DMS153 treated with DMSO at 0.1 percent for 48 hours (cell line): ENCODE measurements around the gene PRDX3.

ENCODE experiments used
- DNase-seq: peaks from one replicate; lab custom pipeline; 2025; ENCODE audit not compliant: unreplicated experiment; lab: John Stamatoyannopoulos, UW

PRDX3 gene

DNA sequence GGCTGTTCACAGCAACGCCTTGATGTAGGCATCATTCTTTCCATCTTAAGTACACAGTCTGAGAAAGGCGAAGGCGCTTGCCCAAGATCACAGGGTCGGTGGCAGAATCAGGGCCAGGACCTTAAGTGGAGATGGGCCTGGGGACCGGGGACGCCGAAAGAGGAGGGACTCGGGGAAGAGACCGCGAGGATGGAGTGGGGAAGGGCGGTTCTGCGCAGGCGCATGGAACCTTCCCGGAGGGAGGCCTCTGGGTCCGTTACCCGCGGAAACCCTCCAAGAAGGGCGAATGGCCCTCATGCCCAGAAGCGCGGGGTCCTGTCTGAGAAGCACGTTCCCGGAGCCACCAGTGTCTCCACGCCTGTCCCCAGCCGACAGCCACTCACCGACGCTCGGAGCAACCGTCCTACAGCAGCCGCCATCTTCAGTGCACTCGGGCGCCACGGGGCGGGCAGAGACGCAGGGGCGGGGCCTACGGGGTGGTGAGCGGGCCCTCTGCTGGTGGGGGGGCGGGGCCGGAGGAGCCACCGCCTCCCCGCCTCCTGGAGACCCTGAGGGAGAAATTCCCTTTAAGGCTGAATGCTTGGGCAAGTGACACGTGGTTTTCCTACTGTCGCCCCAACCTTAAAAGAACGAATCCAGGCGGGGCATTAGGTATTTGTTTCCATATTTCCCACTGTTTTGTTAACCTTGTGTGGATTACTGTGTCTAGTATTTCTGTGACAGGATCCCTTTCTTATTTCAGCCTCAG is at the start of gene PRDX3:
TSS of gene PRDX3 (minus strand) at position 441 of the 748 bp plus-strand sequence. CDS start at position 419, 22 bp downstream.
- peak; percentile 92 for DNase-seq

- DNase-seq = no peak
These were observed 49.2 kb upstream of the PRDX3 start for GRCh38 chr10:119227825-119228224.

GRCh38 chr10:119225083-119225658 is 46.6 kb upstream of the PRDX3 start:
- DNase-seq = no peak

DNA sequence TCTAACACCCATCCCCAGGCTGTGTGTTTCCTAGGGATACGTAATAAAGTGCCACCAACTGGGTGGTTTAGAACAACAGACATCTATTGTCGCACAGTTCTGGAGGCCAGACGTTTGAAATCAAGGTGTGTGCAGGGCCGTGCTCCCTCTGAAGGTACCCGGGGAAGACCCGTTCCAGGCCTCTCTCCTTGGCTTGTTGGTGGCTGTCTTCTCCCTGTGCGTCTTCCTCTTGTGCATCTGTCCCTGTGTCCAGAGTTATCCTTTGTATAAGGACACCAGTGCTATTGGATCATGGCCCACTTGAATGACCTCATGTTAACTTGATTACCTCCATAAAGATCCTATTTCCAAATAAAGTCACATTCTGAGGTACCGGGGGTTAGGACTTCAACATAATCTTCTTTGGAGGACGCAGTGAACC is 44.4 kb upstream of the PRDX3 start:
- DNase-seq = no peak

- DNase-seq = no peak
These were observed 43.9 kb upstream of the PRDX3 start for GRCh38 chr10:119222537-119222936.

DNA sequence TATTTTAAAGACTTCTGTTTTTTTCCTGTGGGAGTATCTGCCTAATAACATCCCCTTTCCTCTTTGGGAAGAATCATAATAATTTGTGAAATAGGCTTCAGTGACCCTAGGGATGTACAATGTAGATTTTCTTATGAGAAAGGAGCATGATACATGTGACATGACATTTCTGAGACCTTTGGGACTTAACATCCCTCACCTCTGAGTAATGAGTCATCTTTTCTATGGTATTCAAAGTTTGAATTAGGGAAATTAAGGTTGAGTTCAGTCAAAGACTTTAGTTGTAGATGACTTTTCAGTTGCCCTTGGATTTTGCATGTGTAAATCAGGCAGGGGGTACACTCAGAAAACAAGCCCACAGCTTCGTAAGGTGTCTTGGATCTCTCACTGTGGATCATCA is 43.1 kb upstream of the PRDX3 start:
- no peak for DNase-seq

DNA sequence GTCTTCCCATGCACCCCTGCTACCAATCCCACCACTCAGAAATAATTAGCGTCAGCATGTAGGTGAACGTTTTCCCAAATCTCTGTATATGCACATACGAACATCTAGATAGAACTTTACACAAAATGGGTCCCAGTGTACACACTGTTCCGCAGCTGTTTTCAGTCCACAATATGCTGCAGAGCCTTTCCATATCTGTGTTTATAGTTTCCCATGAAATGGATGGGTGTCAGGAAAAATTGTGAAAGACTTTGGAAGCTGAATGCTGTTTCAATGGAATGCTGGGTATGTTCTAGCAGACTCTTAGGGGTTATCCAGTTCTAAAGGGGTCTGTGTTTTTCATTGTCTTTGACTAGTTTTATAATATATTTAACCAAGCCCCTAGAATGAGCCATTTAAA is 42.6 kb upstream of the PRDX3 start:
- DNase-seq = no peak

DNA sequence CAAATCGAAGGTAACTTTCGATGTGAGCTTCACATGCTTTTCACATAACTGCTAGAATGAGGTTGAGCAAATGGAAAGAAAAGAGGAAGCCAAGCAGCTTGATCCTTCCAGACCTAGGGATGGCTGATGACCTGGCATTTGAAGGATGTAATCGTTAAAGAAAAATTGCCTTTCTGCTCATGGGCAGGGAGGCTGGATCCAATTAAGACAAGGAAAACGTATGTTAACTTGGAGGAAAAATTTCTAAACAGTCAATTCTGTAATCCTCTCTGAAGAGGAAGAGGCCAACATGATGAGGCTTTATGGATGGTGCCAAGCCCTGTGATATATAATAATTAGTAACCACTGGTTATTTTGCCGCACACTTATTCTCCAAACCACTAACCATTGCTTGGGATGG is 41.3 kb upstream of the PRDX3 start:
- no peak for DNase-seq

DNA sequence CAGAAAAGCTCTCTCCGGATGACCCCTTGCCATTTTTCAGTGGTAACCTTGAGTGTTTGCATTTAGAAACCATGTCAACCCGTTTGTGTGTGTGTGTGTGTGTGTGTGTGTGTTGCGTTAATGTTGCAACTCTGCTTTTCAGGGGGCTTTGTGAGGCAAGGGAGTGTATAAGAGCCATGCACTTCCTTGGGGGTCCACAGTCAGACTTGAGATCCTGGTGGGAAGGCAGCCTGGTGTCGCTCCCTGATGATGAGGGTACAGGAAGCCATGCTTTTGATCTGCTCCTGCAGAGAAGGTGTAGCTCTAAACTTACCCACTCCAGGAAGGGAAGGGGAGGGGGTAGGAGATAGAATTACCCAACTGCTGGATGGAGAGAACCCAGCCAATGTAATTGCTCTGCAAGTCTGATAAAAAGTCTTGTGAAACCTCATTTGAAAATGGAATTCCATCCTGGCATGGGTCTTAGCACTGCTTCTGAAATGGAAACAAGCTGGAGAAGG is 39.4 kb upstream of the PRDX3 start:
- no peak for DNase-seq

GRCh38 chr10:119217401-119217800 is 38.8 kb upstream of the PRDX3 start:
- no peak for DNase-seq

DNA sequence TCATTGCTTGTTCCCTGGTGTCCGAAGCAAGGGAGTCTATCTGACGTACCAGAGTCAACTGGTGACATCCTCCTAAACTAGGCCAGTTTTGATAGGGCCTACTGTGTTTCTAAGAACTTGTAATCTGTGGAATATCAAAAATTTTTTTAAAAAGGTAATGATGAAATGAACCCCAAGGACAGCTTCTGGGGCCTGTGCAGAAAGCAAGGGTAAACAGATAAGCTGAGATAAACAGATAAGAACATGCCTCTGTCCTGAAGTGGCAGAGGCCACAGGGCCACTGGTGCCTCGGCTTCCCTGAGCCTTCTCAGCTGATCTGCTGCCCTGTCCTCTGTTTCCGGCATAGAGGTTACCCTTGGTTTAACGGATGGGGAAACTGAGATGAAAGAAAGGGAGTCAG is 37.5 kb upstream of the PRDX3 start:
- no peak for DNase-seq

- no peak for DNase-seq
These were observed 36.8 kb upstream of the PRDX3 start for GRCh38 chr10:119215371-119215770.

DNA sequence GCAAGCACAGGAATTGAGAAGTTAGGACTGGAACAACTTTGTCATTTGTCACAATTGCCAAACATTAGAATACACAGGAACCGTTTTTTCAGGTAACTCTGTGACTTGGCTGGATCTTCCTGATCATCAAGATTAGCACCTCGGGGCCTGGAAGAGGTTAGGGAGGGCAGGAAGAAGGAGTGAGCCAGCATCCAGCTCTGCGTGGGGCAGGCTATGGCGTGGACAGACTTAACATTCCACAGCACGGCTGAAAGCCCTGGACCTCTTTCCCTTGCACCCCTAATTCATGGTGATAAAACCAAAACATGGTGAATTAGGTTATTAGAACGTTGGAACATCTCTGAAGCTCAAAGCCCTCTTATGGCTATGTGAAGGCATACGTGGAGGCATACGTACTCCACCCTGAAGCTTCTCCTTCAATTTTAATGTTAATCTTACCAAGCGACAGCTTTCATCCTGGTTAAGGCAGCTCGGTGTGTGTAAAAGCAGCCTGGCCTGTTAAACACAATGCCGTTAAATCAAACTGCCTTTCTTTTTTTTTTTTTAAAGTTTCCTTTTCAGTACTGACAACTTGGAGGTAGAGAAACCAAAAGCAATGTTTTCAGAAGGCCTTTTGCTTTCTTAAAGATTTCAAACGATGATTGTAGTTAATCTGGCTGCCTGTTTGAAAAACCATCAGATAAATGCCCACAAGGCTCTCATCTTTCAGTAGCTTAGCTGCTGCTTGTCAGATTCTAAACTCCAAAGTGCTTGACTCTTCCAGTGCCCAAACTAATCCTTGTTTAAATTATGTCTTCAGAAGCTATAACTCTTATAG is 33.2 kb upstream of the PRDX3 start:
- no peak for DNase-seq

DNA sequence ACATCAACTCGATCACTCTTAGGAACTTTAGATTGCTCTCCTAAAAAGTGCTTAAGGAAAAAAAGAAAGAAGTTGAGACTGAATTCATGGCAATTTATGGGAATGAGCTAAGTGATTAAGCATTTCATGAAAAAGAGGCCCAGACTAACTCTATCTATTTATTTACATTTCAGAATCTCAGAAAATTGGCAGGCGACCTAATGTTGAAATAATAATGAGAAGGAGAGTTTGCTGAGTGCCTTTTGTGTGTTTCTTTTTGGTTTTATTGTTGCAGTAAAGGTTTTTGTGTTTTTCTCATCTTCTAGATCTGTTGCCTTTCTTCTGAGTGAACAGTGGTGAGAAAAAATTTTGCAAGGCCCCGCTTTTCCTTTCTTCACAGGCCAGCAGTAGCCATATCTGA is 32.6 kb upstream of the PRDX3 start:
- DNase-seq = no peak

GRCh38 chr10:119210633-119211032 is 32.0 kb upstream of the PRDX3 start:
- DNase-seq = no peak

GRCh38 chr10:119209736-119210355 is 31.2 kb upstream of the PRDX3 start:
- no peak for DNase-seq

- peak; percentile 32 for DNase-seq
These were observed 30.6 kb upstream of the PRDX3 start for GRCh38 chr10:119209035-119209735.

DNA sequence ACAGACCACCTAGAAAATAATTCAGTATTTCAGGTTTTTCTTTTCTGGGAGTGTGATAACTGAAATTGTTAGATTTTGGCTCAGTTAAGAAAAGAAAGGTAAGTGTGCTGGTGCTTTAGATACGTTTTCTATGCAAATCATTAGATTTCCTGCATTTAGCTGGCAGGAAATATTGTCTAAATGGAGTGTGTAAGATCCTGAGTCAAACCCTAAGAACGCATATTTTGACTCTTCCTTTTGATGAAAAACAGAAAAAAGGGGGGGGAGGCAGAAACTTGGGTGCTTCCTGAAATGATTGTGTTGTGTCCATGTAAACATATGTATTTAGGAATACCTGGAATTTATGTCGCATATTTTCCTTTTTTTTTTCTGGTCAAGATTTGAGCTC is 29.9 kb upstream of the PRDX3 start:
- DNase-seq = no peak

DNA sequence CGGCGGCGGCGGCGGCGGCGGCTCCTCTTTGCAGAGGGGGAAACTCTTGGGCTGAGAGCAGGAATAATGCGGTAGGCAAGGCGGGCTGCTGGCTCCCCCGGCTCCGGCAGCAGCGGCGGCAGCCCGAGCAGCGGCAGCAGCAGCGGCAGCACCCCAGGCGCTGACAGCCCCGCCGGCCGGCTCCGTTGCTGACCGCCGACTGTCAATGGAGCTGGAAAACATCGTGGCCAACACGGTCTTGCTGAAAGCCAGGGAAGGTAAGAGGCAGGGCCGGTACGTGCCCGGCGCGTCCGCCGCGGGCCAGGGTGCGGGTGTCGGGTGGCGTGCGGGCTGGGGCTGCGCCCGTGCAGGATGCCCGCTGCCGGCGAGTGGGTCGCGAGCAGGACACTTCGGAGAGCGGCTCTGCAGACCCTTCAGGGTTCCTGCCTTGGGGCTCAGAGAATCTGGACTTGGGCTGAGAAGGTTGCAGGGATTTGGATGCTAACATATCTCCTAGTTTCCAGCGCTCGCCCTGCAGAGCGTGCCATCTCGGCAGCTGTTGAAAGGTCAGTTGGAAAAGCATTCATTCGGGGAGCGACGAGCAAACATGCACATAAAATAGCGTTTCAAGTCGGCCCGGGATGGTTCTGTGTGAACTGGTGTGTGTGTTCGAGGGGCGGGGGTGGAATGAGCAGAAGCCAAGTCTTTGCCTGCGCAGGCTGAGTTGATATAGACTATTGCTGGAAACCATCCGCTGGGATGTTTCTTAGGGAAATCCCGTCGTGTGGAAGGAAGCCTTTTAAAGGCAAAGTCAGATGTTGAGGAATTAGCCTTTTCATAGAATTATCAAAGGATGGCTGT is 29.3 kb upstream of the PRDX3 start:
- no peak for DNase-seq

DNA sequence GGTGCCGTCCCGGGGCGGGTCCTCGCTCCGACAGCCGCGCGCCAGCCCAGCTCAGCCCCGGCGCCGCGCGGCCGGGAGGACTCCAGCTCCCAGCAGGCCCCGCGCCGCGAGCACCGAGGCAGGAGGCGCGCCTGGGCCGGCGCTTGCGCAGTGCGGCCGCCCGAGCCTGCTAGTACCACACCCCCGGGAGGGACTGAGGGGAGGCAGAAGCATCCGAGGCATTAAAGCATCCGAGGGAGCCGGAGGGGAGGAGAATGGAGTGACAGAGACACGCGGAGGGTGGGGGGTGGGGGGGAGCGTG is 28.7 kb upstream of the PRDX3 start, which contains the start of gene GRK5:
TSS of gene GRK5 (plus strand) at position 206 of the 301 bp plus-strand sequence. CDS start 347 bp downstream, outside the sequence.
- peak; percentile 54 for DNase-seq
